Measurements from ENCODE around the gene ALKBH6. TPM values are rescaled to one million over a fixed set of nuclear protein-coding genes. Genes with fewer than 3 reads are reported as not detected.
A peak's percentile ranks its signal among the peaks of the same experiment; 100 is the strongest.

Gene ALKBH6
- total RNA-seq, 6 experiments from 2014 or later, result 25.3 to 31.5 (median 28.5) TPM

DNA sequence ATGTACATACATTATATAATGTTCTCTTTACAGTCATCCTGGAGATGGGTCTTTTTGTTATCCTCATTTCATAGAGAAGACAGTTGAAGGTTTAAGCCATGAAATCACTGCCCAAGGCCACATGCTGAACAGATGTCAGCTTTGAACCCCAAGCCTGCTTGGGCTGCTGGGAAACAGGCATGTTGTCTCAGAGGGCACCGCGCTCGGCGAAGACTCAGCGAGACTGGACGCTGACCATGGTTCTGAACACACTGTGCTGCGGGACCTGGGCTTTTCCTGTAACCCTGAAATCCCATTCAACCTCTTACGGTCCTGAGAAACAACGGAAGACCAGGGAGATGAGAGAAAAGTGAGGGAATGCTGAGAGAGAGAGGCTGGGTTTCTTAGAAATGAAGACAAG is 50.5 kb downstream of the ALKBH6 start:
- Mint-ChIP-seq H3K36me3 (ENCODE audit: low read depth) (no peaks in the 10 kb centered on the region), H3K4me1 (ENCODE audit: low read depth) (no peaks in the 10 kb centered on the region), H3K9me3 (no peaks in the 10 kb centered on the region), H3K27ac (no peak overlapping the region), H3K4me3 (no peak overlapping the region), H3K27me3 (ENCODE audit: insufficient read depth) (peaks cover 17% of the 10 kb centered on the region)
- peak; percentile 22 for DNase-seq
- no peak for TF ChIP-seq CTCF (IDR thresholded peaks at IDR 0.05)

DNA sequence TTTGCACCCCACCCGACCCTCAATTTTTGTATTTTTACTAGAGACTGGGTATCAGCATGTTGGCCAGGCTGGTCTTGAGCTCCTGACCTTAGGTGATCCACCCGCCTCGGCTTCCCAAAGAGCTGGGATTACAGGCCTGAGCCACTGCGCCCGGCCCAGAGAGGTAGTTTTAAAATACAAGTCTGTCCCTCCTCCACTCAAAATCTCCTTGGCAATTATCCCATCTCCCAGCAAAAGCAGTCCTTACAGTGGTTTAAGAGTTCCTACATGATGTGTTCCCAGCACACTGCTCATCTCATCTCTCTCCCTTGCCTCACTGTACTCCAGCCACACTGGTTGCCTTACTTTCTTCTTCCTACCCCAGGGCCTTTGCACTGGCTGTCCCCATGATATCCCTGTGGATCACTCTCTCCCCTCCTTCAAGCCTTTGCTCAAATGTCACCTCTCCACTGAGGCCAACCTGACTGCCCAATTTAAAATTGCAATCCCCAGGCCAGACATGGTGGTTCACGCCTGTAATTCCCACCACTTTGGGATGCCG is 53.5 kb downstream of the ALKBH6 start:
- DNase-seq, result no peak
- H3K36me3 Mint-ChIP-seq (ENCODE audit: low read depth), result peaks cover 5% of the 10 kb centered on the region; the same call in 1 of the 2 replicates
- H3K4me1 Mint-ChIP-seq (ENCODE audit: low read depth), result no peaks in the 10 kb centered on the region
- TF ChIP-seq CTCF (IDR thresholded peaks at IDR 0.05), result no peak
- peaks cover 28% of the 10 kb centered on the region for H3K27me3 Mint-ChIP-seq (ENCODE audit: insufficient read depth)
- H3K4me3 Mint-ChIP-seq, result no peak overlapping the region
- H3K9me3 Mint-ChIP-seq, result peaks cover 11% of the 10 kb centered on the region; the same call in 1 of the 2 replicates
- no peak overlapping the region; the same call in 1 of the 2 replicates for H3K27ac Mint-ChIP-seq

DNA sequence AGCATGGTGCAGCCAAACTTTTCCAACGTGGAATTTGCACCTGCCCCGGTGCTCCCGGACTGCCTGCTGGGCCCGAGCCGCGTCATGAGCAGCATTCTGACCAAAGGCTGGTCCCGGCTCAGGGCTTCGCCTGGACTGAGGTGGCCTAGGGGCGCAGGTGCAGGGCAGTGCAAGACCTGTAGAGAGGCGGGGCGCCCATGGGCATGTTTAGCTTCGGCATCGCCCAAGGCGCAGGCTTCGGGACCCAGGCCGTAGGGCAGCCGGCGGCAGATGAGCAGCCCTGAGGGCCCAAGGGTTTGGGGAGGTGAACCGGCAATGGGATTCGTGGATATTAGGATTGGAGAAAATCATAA is 54.1 kb downstream of the ALKBH6 start:
- TF ChIP-seq CTCF (IDR thresholded peaks at IDR 0.05), result no peak
- H3K36me3 Mint-ChIP-seq (ENCODE audit: low read depth), result peaks cover 5% of the 10 kb centered on the region; the same call in 1 of the 2 replicates
- DNase-seq, result no peak
- no peak overlapping the region for H3K27ac Mint-ChIP-seq
- H3K27me3 Mint-ChIP-seq (ENCODE audit: insufficient read depth), result peaks cover 28% of the 10 kb centered on the region
- H3K9me3 Mint-ChIP-seq, result peaks cover 11% of the 10 kb centered on the region; the same call in 1 of the 2 replicates
- no peak overlapping the region for H3K4me3 Mint-ChIP-seq
- no peaks in the 10 kb centered on the region for H3K4me1 Mint-ChIP-seq (ENCODE audit: low read depth)

Other genes starting within 250 kb of the ALKBH6 start
- 10 to 100 TPM in 1 of 6 experiments, 1 to 10 TPM in 5; 5.4 to 11.0 (median 8.8) TPM for gene ARHGAP33, start 238.6 kb downstream of the ALKBH6 start, total RNA-seq (2021; fragmentation: NEBNext Ultra II Directional; extraction: Animal tissue kit (Norgen Biotek cat#: 25700))
- not detected for gene PRODH2, start 201.4 kb downstream of the ALKBH6 start, total RNA-seq (2021; fragmentation: NEBNext Ultra II Directional; extraction: Animal tissue kit (Norgen Biotek cat#: 25700))
- not detected for gene NPHS1, start 161.7 kb downstream of the ALKBH6 start, total RNA-seq (2021; fragmentation: NEBNext Ultra II Directional; extraction: Animal tissue kit (Norgen Biotek cat#: 25700))
- under 1 TPM in 1 of 6 experiments, not detected in 5; 0.07 TPM for gene KIRREL2, start 157.3 kb downstream of the ALKBH6 start, total RNA-seq (2021; fragmentation: NEBNext Ultra II Directional; extraction: Animal tissue kit (Norgen Biotek cat#: 25700))
- gene APLP1, start 145.6 kb downstream of the ALKBH6 start, total RNA-seq (2021; fragmentation: NEBNext Ultra II Directional; extraction: Animal tissue kit (Norgen Biotek cat#: 25700)), result 10 to 100 TPM; 24.3 to 39.7 (median 38.1) TPM
- 1 to 10 TPM; 3.9 to 7.2 (median 5.3) TPM for gene NFKBID, start 113.7 kb downstream of the ALKBH6 start, total RNA-seq (2021; fragmentation: NEBNext Ultra II Directional; extraction: Animal tissue kit (Norgen Biotek cat#: 25700))
- 1 to 10 TPM in 5 of 6 experiments, under 1 TPM in 1; 0.96 to 4.1 (median 1.2) TPM for gene HCST, start 111.7 kb downstream of the ALKBH6 start, total RNA-seq (2021; fragmentation: NEBNext Ultra II Directional; extraction: Animal tissue kit (Norgen Biotek cat#: 25700))
- gene TYROBP, start 105.9 kb downstream of the ALKBH6 start, total RNA-seq (2021; fragmentation: NEBNext Ultra II Directional; extraction: Animal tissue kit (Norgen Biotek cat#: 25700)), result not detected
- gene LRFN3, start 77.8 kb downstream of the ALKBH6 start, total RNA-seq (2021; fragmentation: NEBNext Ultra II Directional; extraction: Animal tissue kit (Norgen Biotek cat#: 25700)), result 10 to 100 TPM; 15.3 to 21.0 (median 19.1) TPM
- 10 to 100 TPM in 2 of 6 experiments, 1 to 10 TPM in 4; 8.2 to 12.5 (median 8.9) TPM for gene SDHAF1, start 19.0 kb downstream of the ALKBH6 start, total RNA-seq (2021; fragmentation: NEBNext Ultra II Directional; extraction: Animal tissue kit (Norgen Biotek cat#: 25700))
- under 1 TPM; 0.07 to 0.40 (median 0.29) TPM for gene SYNE4, start 5.4 kb downstream of the ALKBH6 start, total RNA-seq (2021; fragmentation: NEBNext Ultra II Directional; extraction: Animal tissue kit (Norgen Biotek cat#: 25700))
- 10 to 100 TPM; 62.2 to 93.1 (median 83.9) TPM for gene CLIP3, start 18.7 kb upstream of the ALKBH6 start, total RNA-seq (2021; fragmentation: NEBNext Ultra II Directional; extraction: Animal tissue kit (Norgen Biotek cat#: 25700))
- gene THAP8, start 40.1 kb upstream of the ALKBH6 start, total RNA-seq (2021; fragmentation: NEBNext Ultra II Directional; extraction: Animal tissue kit (Norgen Biotek cat#: 25700)), result 1 to 10 TPM; 5.2 to 6.4 (median 5.5) TPM
- gene WDR62, start 40.7 kb upstream of the ALKBH6 start, total RNA-seq (2021; fragmentation: NEBNext Ultra II Directional; extraction: Animal tissue kit (Norgen Biotek cat#: 25700)), result 10 to 100 TPM in 5 of 6 experiments, 1 to 10 TPM in 1; 6.5 to 13.8 (median 13.0) TPM
- not detected for gene OVOL3, start 96.9 kb upstream of the ALKBH6 start, total RNA-seq (2021; fragmentation: NEBNext Ultra II Directional; extraction: Animal tissue kit (Norgen Biotek cat#: 25700))
- 10 to 100 TPM; 64.1 to 75.1 (median 69.2) TPM for gene POLR2I, start 100.7 kb upstream of the ALKBH6 start, total RNA-seq (2021; fragmentation: NEBNext Ultra II Directional; extraction: Animal tissue kit (Norgen Biotek cat#: 25700))
- 100 to 1,000 TPM; 229 to 266 (median 243) TPM for gene TBCB, start 101.3 kb upstream of the ALKBH6 start, total RNA-seq (2021; fragmentation: NEBNext Ultra II Directional; extraction: Animal tissue kit (Norgen Biotek cat#: 25700))
- 1,000 to 10,000 TPM; 1,039 to 1,309 (median 1,209) TPM for gene CAPNS1, start 125.9 kb upstream of the ALKBH6 start, total RNA-seq (2021; fragmentation: NEBNext Ultra II Directional; extraction: Animal tissue kit (Norgen Biotek cat#: 25700))
- 100 to 1,000 TPM in 2 of 6 experiments, 10 to 100 TPM in 4; 59.8 to 139 (median 85.5) TPM for gene COX7A1, start 138.2 kb upstream of the ALKBH6 start, total RNA-seq (2021; fragmentation: NEBNext Ultra II Directional; extraction: Animal tissue kit (Norgen Biotek cat#: 25700))
- gene ZNF565, start 200.5 kb upstream of the ALKBH6 start, total RNA-seq (2021; fragmentation: NEBNext Ultra II Directional; extraction: Animal tissue kit (Norgen Biotek cat#: 25700)), result 1 to 10 TPM; 2.7 to 3.7 (median 3.1) TPM
- gene ZNF146, start 200.9 kb upstream of the ALKBH6 start, total RNA-seq (2021; fragmentation: NEBNext Ultra II Directional; extraction: Animal tissue kit (Norgen Biotek cat#: 25700)), result 10 to 100 TPM; 49.7 to 58.2 (median 56.6) TPM